ENCODE measurements around the gene DNAJB12. TPM values are rescaled to one million over a fixed set of nuclear protein-coding genes. Genes with fewer than 3 reads are reported as not detected.

DNAJB12 gene
- total RNA-seq, 1 donor from 2014 or later: 39.0 TPM

GRCh38 chr10:72316748-72317435 is 37.8 kb downstream of the DNAJB12 start:
- ATAC-seq (ENCODE audit: low read depth): no peak
- ChIA-PET POLR2A (interaction anchor here (0.6 to 35.9 kb wide), 9 partner anchors 8 to 100 kb away, joined by 3 to 1996 read pairs (median 52); partner anchors contain the start of genes ANAPC16, ASCC1 and DDIT4), CTCF (interaction anchor here (1.6 to 2.3 kb wide), 3 partner anchors 10 to 42 kb away, joined by 3 to 5 read pairs (median 4); no protein-coding TSS in a partner anchor)
- no peak for DNase-seq
- TF ChIP-seq CTCF (IDR thresholded peaks at IDR 0.05): no peak
- intact Hi-C loops (cut with micrococcal nuclease): no loop called here
- H3K4me3 Mint-ChIP-seq: peak overlapping the region; percentile 17
- no peaks in the 10 kb centered on the region for H3K9me3 Mint-ChIP-seq
- no peaks in the 10 kb centered on the region for H3K27me3 Mint-ChIP-seq
- H3K4me1 Mint-ChIP-seq: peaks cover 61% of the 10 kb centered on the region
- H3K27ac Mint-ChIP-seq: peak overlapping the region; percentile 73
- no peaks in the 10 kb centered on the region for H3K36me3 Mint-ChIP-seq (ENCODE audit: low read depth)

DNA sequence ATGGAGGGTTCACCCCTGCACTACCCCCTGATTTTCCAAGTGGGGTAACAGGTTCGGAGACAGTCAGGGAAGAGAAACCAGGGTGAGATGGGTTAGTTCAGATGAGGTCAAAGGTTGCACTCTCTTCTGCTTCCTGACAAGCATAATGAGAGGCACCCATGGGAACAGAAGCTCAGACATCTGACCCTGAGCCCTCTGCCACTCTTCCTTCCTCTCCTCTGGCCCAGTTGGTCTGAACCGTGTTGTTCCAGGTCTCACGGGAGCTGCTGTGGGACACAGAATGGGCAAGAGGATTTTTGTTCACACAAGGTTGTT is 38.4 kb downstream of the DNAJB12 start:
- DNase-seq (no peak), ATAC-seq (ENCODE audit: low read depth) (no peak)
- Mint-ChIP-seq H3K27me3 (no peaks in the 10 kb centered on the region), H3K4me1 (peaks cover 59% of the 10 kb centered on the region), H3K4me3 (peak overlapping the region; percentile 15), H3K27ac (peak overlapping the region; percentile 55), H3K9me3 (no peaks in the 10 kb centered on the region), H3K36me3 (ENCODE audit: low read depth) (no peaks in the 10 kb centered on the region)
- intact Hi-C loops (cut with micrococcal nuclease): no loop called here
- ChIA-PET CTCF (interaction anchor here (1.6 to 2.3 kb wide), 3 partner anchors 10 to 41 kb away, joined by 3 to 5 read pairs (median 4); no protein-coding TSS in a partner anchor), POLR2A (interaction anchor here (0.7 to 35.9 kb wide), 8 partner anchors 8 to 99 kb away, joined by 3 to 1996 read pairs (median 143); partner anchors contain the start of genes ANAPC16, ASCC1 and DDIT4)
- no peak for TF ChIP-seq CTCF (IDR thresholded peaks at IDR 0.05)

DNA sequence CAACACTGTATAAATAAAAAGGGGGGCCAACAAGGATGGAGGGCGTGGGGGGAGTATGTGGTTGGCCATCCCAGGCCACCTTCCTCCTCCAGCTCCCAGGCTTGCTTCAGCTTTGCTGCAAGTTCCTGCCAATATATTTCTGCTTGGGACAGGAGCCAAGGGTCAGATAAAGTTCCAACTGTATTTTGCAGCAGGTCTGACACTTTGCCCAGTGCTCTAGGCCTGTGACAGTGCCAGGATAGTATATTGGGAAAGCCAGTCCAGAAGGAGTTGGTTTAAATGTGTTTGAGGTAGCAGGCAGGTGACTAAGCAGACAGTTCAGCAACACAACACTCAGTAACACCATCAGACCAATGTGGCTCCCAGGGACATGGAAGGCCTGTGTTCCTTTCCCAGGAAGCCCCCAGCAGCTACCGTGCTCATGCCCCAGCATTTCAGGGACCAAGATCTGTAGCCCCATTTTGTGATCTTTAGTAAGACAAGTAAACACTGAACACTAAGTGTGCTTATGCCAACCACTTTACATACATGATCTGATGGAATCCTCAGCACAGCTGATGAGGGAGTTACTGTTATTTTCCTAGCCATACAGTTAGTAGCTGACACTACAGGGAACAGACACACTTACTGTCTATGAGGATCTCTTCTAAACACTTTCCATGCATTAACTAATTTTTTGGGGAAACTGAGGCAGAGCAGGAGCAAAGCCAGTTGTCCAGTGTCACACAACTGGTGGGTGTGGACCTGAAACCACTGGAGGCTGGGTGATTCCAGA is 38.9 kb downstream of the DNAJB12 start:
- ATAC-seq (ENCODE audit: low read depth) (no peak), DNase-seq (no peak)
- Mint-ChIP-seq H3K4me3 (peak overlapping the region; percentile 15), H3K27me3 (no peaks in the 10 kb centered on the region), H3K9me3 (no peaks in the 10 kb centered on the region), H3K36me3 (ENCODE audit: low read depth) (no peaks in the 10 kb centered on the region), H3K27ac (peak overlapping the region; percentile 55), H3K4me1 (peaks cover 55% of the 10 kb centered on the region)
- ChIA-PET POLR2A (interaction anchor here (0.5 to 35.9 kb wide), 8 partner anchors 7 to 780 kb away, joined by 3 to 1996 read pairs (median 143); partner anchors contain the start of genes ANAPC16, ASCC1 and DDIT4), CTCF (interaction anchor here (1.6 to 2.3 kb wide), 3 partner anchors 9 to 41 kb away, joined by 3 to 5 read pairs (median 4); no protein-coding TSS in a partner anchor)
- TF ChIP-seq CTCF (IDR thresholded peaks at IDR 0.05): no peak
- intact Hi-C loops (cut with micrococcal nuclease): no loop called here

DNA sequence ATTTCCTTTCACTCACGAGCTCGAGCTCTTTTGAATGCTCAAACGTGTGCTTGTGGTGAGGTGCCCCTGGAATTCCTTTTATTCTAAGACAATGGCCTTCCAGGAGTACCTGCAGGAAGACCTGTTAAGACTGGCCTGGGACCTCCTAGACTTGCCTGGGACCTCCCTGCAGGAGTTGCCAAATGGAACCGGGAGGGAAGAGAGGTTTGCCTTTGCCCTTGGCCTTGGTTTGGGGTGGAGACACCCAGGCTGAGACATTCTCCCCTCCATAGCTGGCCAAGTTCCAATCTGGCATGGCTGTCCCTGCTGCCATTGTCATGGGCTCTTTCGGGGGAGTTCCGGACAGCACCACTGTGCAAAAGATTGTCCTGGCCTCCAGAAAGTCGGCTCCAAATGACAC is 39.7 kb downstream of the DNAJB12 start:
- no peak for DNase-seq
- ChIA-PET POLR2A (interaction anchor here (0.6 to 35.9 kb wide), 5 partner anchors 15 to 98 kb away, joined by 3 to 1996 read pairs (median 234); partner anchors contain the start of genes ANAPC16, ASCC1 and DDIT4), CTCF (interaction anchor here (1.6 to 2.3 kb wide), 3 partner anchors 8 to 40 kb away, joined by 3 to 5 read pairs (median 4); no protein-coding TSS in a partner anchor)
- no peak for TF ChIP-seq CTCF (IDR thresholded peaks at IDR 0.05)
- H3K27ac Mint-ChIP-seq: no peak overlapping the region
- H3K4me3 Mint-ChIP-seq: no peak overlapping the region
- no peaks in the 10 kb centered on the region for H3K27me3 Mint-ChIP-seq
- peaks cover 56% of the 10 kb centered on the region for H3K4me1 Mint-ChIP-seq
- no peak for ATAC-seq (ENCODE audit: low read depth)
- intact Hi-C loops (cut with micrococcal nuclease): no loop called here
- H3K9me3 Mint-ChIP-seq: no peaks in the 10 kb centered on the region
- H3K36me3 Mint-ChIP-seq (ENCODE audit: low read depth): no peaks in the 10 kb centered on the region

All from activated B cell treated with CpG ODN at 0.5 μM for 24 hours (primary cell).